GM12878 (cell line): ENCODE measurements around the gene ZNF582. TPM values are rescaled to one million over a fixed set of nuclear protein-coding genes. Genes with fewer than 3 reads are reported as not detected.
A peak's percentile ranks its signal among the peaks of the same experiment; 100 is the strongest.

Experiments
- CHD1 ChIP-seq: IDR thresholded peaks from 2 replicates; pipeline ENCODE4 v1.6.1; 2012; ENCODE audit warnings: low read depth, low read length, improper control_type of control experiment
- CUX1 ChIP-seq: IDR thresholded peaks from 2 replicates; pipeline ENCODE4 v1.6.1; 2012; ENCODE audit warnings: improper control_type of control experiment, low read depth, low read length; ENCODE audit not compliant: insufficient replicate concordance
- DPF2 ChIP-seq: fragments of 450-650 bp; IDR thresholded peaks from 2 replicates; pipeline ENCODE4 v1.6.1; 2017; ENCODE audit warnings: mild to moderate bottlenecking
- HDGF ChIP-seq: fragments of 450-650 bp; IDR thresholded peaks from 2 replicates; pipeline ENCODE4 v1.6.1; 2016; ENCODE audit warnings: antibody characterized with exemption
- KAT2A ChIP-seq: conservative IDR thresholded peaks from 2 replicates; pipeline ENCODE4 v1.6.1; 2011; ENCODE audit warnings: low read depth, low read length; ENCODE audit not compliant: control insufficient read depth
- KDM1A ChIP-seq: fragments of 200-600 bp; sonication (generic); IDR thresholded peaks from 2 replicates; pipeline ENCODE4 v1.6.1; 2016; ENCODE audit warnings: borderline replicate concordance
- MYC ChIP-seq: IDR thresholded peaks from 2 replicates; pipeline ENCODE4 v1.6.1; 2011; ENCODE audit warnings: mild to moderate bottlenecking, low read length, moderate library complexity, inconsistent platforms; ENCODE audit not compliant: insufficient read depth, insufficient replicate concordance, insufficient read length, severe bottlenecking
- NFYA ChIP-seq: IDR thresholded peaks from 2 replicates; pipeline ENCODE4 v1.6.1; 2011; ENCODE audit warnings: low read depth, mild to moderate bottlenecking, low read length, improper control_type of control experiment, borderline replicate concordance
- NRF1 ChIP-seq: conservative IDR thresholded peaks from 2 replicates; pipeline ENCODE4 v1.6.1; 2011; ENCODE audit warnings: mild to moderate bottlenecking, low read depth, low read length, improper control_type of control experiment
- PAX8 ChIP-seq: fragments of 450-650 bp; IDR thresholded peaks from 2 replicates; pipeline ENCODE4 v1.6.1; 2017; ENCODE audit warnings: mild to moderate bottlenecking, moderate library complexity
- POLR2A ChIP-seq: IDR thresholded peaks from 2 replicates; pipeline ENCODE4 v1.6.1; 2011; ENCODE audit warnings: low read depth, mild to moderate bottlenecking, low read length
- POLR2AphosphoS5 ChIP-seq: IDR thresholded peaks from 2 replicates; pipeline ENCODE4 v1.6.1; 2011; ENCODE audit warnings: mild to moderate bottlenecking, low read length, inconsistent platforms
- RAD21 ChIP-seq: IDR thresholded peaks from 2 replicates; pipeline ENCODE4 v1.6.1; 2011; ENCODE audit warnings: mild to moderate bottlenecking, low read depth, low read length, moderate library complexity; ENCODE audit not compliant: insufficient read depth
- RAD51 ChIP-seq: fragments of 450-650 bp; IDR thresholded peaks from 2 replicates; pipeline ENCODE4 v1.6.1; 2016; ENCODE audit warnings: moderate library complexity, mild to moderate bottlenecking, inconsistent platforms
- RBBP5 ChIP-seq: fragments of 200-600 bp; sonication (generic); conservative IDR thresholded peaks from 2 replicates; pipeline ENCODE4 v1.6.1; 2016
- RELA ChIP-seq: fragments of 450-650 bp; IDR thresholded peaks from 2 replicates; pipeline ENCODE4 v1.8.0; 2014; ENCODE audit warnings: borderline replicate concordance; ENCODE audit not compliant: partially characterized antibody
- SP1 ChIP-seq: IDR thresholded peaks from one replicate; pipeline ENCODE4 v1.6.1; 2011; ENCODE audit warnings: low read depth, low read length
- TAF1 ChIP-seq: IDR thresholded peaks from 2 replicates; pipeline ENCODE4 v1.6.1; 2011; ENCODE audit warnings: mild to moderate bottlenecking, low read depth, low read length, borderline replicate concordance
- ZNF687 ChIP-seq: fragments of 450-650 bp; IDR thresholded peaks from 2 replicates; pipeline ENCODE4 v1.6.1; 2017; ENCODE audit warnings: mild to moderate bottlenecking, moderate library complexity
- polyA plus RNA-seq, 11 experiments: library from polyadenylated mRNA; depleted of rRNA in 4 of 11; unstranded in 6 of 11; stranded (reverse) in 5 of 11; fragments of >200 nt; fragmentation: Nextera tagmentation in 4 of 11; fragmentation: Illumina TruSeq in 1 of 11; extraction: Ambion mirVana in 4 of 11; extraction: Trizol in 1 of 11; gene quantifications; 1 replicate in 1 of 11; 2 replicates in 10 of 11; pipeline versions ENCODE4 v1.2.1 to v1.2.3, GENCODE V29; 2011 to 2016; ENCODE audit warnings: inconsistent platforms in 2 of 11, missing spikeins in 2 of 11, low read depth in 1 of 11
- total RNA-seq, 4 experiments: library from RNA; depleted of rRNA in 3 of 4; stranded (reverse); fragments of >200 nt in 3 of 4; fragmentation: Illumina TruSeq in 1 of 4; extraction: Trizol in 1 of 4; gene quantifications; 2 replicates each; pipeline versions ENCODE4 v1.2.1 to v1.2.3, GENCODE V29; 2013 to 2021
- TF ChIP-seq, protein P1 (sequence below): fragments of 450-650 bp; IDR thresholded peaks from 2 replicates; pipeline ENCODE4 v1.6.1; 2016; ENCODE audit warnings: mild to moderate bottlenecking

The ZNF582 gene
- total and polyA plus RNA-seq, 10 of the 15 experiments (the other 5 are each of a cell fraction or from before 2014, with no cell fraction given): 0.37 to 1.4 (median 0.85) TPM; not detected in 1

GRCh38 chr19:56367829-56368711, 25.3 kb downstream of the ZNF582 start (continued):
- TF ChIP-seq KAT2A: no peak
- TF ChIP-seq PAX8: no peak
- no peak for TF ChIP-seq CUX1
- TF ChIP-seq NFYA: no peak
- TF ChIP-seq CHD1: no peak
- peak; percentile 65 for TF ChIP-seq POLR2A
- TF ChIP-seq HDGF: no peak
- no peak for TF ChIP-seq RELA
- no peak for TF ChIP-seq MYC
- no peak for TF ChIP-seq DPF2
- peak; percentile 7 for TF ChIP-seq SP1
- TF ChIP-seq RAD51: no peak
- TF ChIP-seq TAF1: no peak
- no peak for TF ChIP-seq RAD21
- TF ChIP-seq KDM1A: no peak
- no peak for TF ChIP-seq RBBP5
- TF ChIP-seq, protein P1, sequence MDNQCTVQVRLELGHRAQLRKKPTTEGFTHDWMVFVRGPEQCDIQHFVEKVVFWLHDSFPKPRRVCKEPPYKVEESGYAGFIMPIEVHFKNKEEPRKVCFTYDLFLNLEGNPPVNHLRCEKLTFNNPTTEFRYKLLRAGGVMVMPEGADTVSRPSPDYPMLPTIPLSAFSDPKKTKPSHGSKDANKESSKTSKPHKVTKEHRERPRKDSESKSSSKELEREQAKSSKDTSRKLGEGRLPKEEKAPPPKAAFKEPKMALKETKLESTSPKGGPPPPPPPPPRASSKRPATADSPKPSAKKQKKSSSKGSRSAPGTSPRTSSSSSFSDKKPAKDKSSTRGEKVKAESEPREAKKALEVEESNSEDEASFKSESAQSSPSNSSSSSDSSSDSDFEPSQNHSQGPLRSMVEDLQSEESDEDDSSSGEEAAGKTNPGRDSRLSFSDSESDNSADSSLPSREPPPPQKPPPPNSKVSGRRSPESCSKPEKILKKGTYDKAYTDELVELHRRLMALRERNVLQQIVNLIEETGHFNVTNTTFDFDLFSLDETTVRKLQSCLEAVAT: peak; percentile 66; the same call in 1 of the 2 replicates
- peak; percentile 57; the same call in 1 of the 2 replicates for TF ChIP-seq POLR2AphosphoS5
- TF ChIP-seq NRF1: peak; percentile 46; the same call in 1 of the 2 replicates
- TF ChIP-seq ZNF687: peak; percentile 65
